MM.1S (cell line): Measurements from ENCODE around the gene ADGRD2.

ENCODE experiments used
- DNase-seq: peaks from one replicate; pipeline ENCODE4 v3.0.0-alpha.2; 2015
- H2AFZ ChIP-seq: fragments of 300-600 bp; sonication (generic); 2 replicates; pipeline ENCODE4 v1.6.0; 2016; ENCODE audit warnings: antibody characterized with exemption, low read length
- H3F3A ChIP-seq: fragments of 300-600 bp; sonication (generic); 2 replicates; pipeline ENCODE4 v1.6.1; 2016; ENCODE audit warnings: mild to moderate bottlenecking, antibody characterized with exemption, low read length, moderate library complexity, mixed read lengths; ENCODE audit not compliant: insufficient read depth
- H3K27ac ChIP-seq: fragments of 300-600 bp; sonication (generic); 2 replicates; pipeline ENCODE4 v1.5.1; 2016; ENCODE audit warnings: mild to moderate bottlenecking, low read length
- H3K27me3 ChIP-seq: fragments of 300-600 bp; sonication (generic); replicated peaks from 2 replicates; pipeline ENCODE4 v1.6.0; 2016; ENCODE audit warnings: low read length; ENCODE audit not compliant: insufficient read depth
- H3K36me3 ChIP-seq: fragments of 300-600 bp; sonication (generic); replicated peaks from 2 replicates; pipeline ENCODE4 v1.6.1; 2016; ENCODE audit warnings: mild to moderate bottlenecking, low read length, mixed read lengths; ENCODE audit not compliant: insufficient read depth
- H3K4me1 ChIP-seq: fragments of 300-600 bp; sonication (generic); 2 replicates; pipeline ENCODE4 v1.6.1; 2016; ENCODE audit warnings: low read length, mixed read lengths
- H3K4me2 ChIP-seq: fragments of 300-600 bp; sonication (generic); 2 replicates; pipeline ENCODE4 v1.6.0; 2016; ENCODE audit warnings: low read depth, low read length
- H3K4me3 ChIP-seq: fragments of 300-600 bp; sonication (generic); 2 replicates; pipeline ENCODE4 v1.5.1; 2016; ENCODE audit warnings: low read length, mixed read lengths
- H3K79me2 ChIP-seq: fragments of 300-600 bp; sonication (generic); 2 replicates; pipeline ENCODE4 v1.6.1; 2016; ENCODE audit warnings: mixed run types, low read length, mixed read lengths
- H3K9ac ChIP-seq: fragments of 300-600 bp; sonication (generic); 2 replicates; pipeline ENCODE4 v1.6.1; 2016; ENCODE audit warnings: low read length, mixed read lengths
- H3K9me2 ChIP-seq: fragments of 300-600 bp; sonication (generic); replicated peaks from 2 replicates; pipeline ENCODE4 v1.6.1; 2016; ENCODE audit warnings: mild to moderate bottlenecking, low read length, mixed read lengths; ENCODE audit not compliant: insufficient read depth
- H3K9me3 ChIP-seq: fragments of 300-600 bp; sonication (generic); replicated peaks from 2 replicates; pipeline ENCODE4 v1.6.1; 2016; ENCODE audit warnings: mild to moderate bottlenecking, low read length, mixed read lengths; ENCODE audit not compliant: insufficient read depth
- H4K20me1 ChIP-seq: fragments of 300-600 bp; sonication (generic); 2 replicates; pipeline ENCODE4 v1.6.1; 2016; ENCODE audit warnings: mild to moderate bottlenecking, low read length, moderate library complexity, mixed read lengths; ENCODE audit not compliant: insufficient read depth
- CTCF ChIP-seq: fragments of 300-600 bp; sonication (generic); IDR thresholded peaks from 2 replicates; pipeline ENCODE4 v1.5.1; 2016; ENCODE audit warnings: antibody characterized with exemption, low read length, mixed read lengths
- EZH2 ChIP-seq: fragments of 300-600 bp; sonication (generic); optimal IDR thresholded peaks from 2 replicates; pipeline ENCODE3; 2017; ENCODE audit warnings: low read depth, mild to moderate bottlenecking, antibody characterized with exemption, low read length, mixed read lengths
- EZH2phosphoT487 ChIP-seq: fragments of 300-600 bp; sonication (generic); IDR thresholded peaks from 2 replicates; pipeline ENCODE4 v1.6.1; 2018; ENCODE audit warnings: antibody characterized with exemption, low read length

The ADGRD2 gene

GRCh38 chr9:124477211-124477647 is 27.0 kb downstream of the ADGRD2 start:
- no peaks in the 10 kb centered on the region for H3K9me2 ChIP-seq
- no peaks in the 10 kb centered on the region for H3K9me3 ChIP-seq
- no peaks in the 10 kb centered on the region for H3K79me2 ChIP-seq
- no peak for DNase-seq
- H3F3A ChIP-seq, result no peaks in the 10 kb centered on the region
- no peak overlapping the region for H3K9ac ChIP-seq
- H3K4me3 ChIP-seq, result no peak overlapping the region
- H3K27me3 ChIP-seq, result peaks cover 66% of the 10 kb centered on the region
- no peak for TF ChIP-seq CTCF
- no peak for TF ChIP-seq EZH2phosphoT487
- no peak for TF ChIP-seq EZH2
- H2AFZ ChIP-seq, result no peak overlapping the region
- no peak overlapping the region for H3K27ac ChIP-seq
- H3K4me1 ChIP-seq, result no peaks in the 10 kb centered on the region
- no peak overlapping the region for H3K4me2 ChIP-seq
- no peaks in the 10 kb centered on the region for H3K36me3 ChIP-seq
- no peaks in the 10 kb centered on the region for H4K20me1 ChIP-seq

- Histone ChIP-seq H3K9me2 (no peaks in the 10 kb centered on the region), H4K20me1 (no peaks in the 10 kb centered on the region), H2AFZ (no peak overlapping the region), H3K9ac (no peak overlapping the region), H3K4me1 (no peaks in the 10 kb centered on the region), H3K9me3 (no peaks in the 10 kb centered on the region), H3K79me2 (no peaks in the 10 kb centered on the region), H3K36me3 (no peaks in the 10 kb centered on the region), H3K27ac (no peak overlapping the region), H3K4me3 (no peak overlapping the region), H3K27me3 (peaks cover 64% of the 10 kb centered on the region), H3K4me2 (no peak overlapping the region), H3F3A (no peaks in the 10 kb centered on the region)
- TF ChIP-seq CTCF (no peak), EZH2 (no peak), EZH2phosphoT487 (no peak)
- DNase-seq, result no peak
These were observed 27.5 kb downstream of the ADGRD2 start for GRCh38 chr9:124477648-124478285.

DNA sequence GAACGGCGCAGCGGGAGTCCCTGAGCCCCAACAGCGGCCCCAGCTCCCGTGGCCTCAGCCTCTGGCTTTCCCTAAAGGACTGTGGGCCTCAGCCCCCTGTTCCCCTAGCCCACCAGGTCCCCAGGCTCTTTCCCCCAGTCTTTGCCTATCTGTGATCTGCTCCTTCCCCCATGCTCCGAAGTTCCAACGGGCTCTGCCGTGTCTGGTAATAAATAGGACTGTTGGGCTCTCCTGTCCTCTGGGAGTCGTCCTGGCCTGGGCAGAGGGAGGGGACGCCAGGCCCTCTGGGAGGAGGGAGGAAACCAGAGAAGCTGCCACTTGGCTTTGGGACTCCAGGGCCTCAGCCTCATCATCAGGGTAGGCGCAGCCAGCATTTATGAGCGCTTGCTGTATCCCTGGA is 28.1 kb downstream of the ADGRD2 start:
- TF ChIP-seq CTCF, result no peak
- TF ChIP-seq EZH2phosphoT487, result no peak
- TF ChIP-seq EZH2, result no peak
- Histone ChIP-seq H3K9me3 (no peaks in the 10 kb centered on the region), H3K4me2 (no peak overlapping the region), H3K27me3 (peaks cover 62% of the 10 kb centered on the region), H3K27ac (no peak overlapping the region), H3K36me3 (no peaks in the 10 kb centered on the region), H3K79me2 (no peaks in the 10 kb centered on the region), H3F3A (no peaks in the 10 kb centered on the region), H3K4me1 (no peaks in the 10 kb centered on the region), H2AFZ (no peak overlapping the region), H4K20me1 (no peaks in the 10 kb centered on the region), H3K4me3 (no peak overlapping the region), H3K9me2 (no peaks in the 10 kb centered on the region), H3K9ac (no peak overlapping the region)
- no peak for DNase-seq
